Astrocyte (in vitro differentiated cells and primary cell): ENCODE measurements around the gene PLPPR1.

Experiments
- EZH2 ChIP-seq: IDR thresholded peaks from 2 replicates; pipeline ENCODE4 v1.6.1; 2012; ENCODE audit warnings: mild to moderate bottlenecking, low read length, inconsistent platforms; ENCODE audit not compliant: insufficient read depth
- TF ChIP-seq, protein P1 (sequence below): IDR thresholded peaks from 2 replicates; pipeline ENCODE4 v1.5.1; 2011; ENCODE audit warnings: low read depth, mild to moderate bottlenecking, inconsistent platforms, low read length, moderate library complexity; ENCODE audit not compliant: insufficient read depth

DNA sequence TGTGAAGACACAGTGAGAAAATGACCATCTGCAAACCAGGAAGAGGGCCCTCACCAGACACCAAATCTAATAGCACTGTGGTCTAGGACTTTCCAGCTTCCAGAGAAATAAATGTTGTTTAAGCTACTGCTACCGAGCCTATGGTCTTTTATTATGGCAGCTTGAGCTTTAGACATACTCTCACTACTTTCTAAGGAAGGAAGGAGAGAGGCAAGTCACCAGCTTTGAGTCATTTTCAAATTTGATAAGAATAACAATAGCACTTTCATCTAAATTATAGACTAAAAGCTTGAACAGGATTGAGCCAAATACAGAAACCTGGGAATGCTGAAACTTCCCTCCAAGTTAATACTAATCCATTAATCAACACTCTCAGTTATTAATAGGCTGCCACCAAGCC is 64.4 kb downstream of the PLPPR1 start:
- TF ChIP-seq, protein P1, sequence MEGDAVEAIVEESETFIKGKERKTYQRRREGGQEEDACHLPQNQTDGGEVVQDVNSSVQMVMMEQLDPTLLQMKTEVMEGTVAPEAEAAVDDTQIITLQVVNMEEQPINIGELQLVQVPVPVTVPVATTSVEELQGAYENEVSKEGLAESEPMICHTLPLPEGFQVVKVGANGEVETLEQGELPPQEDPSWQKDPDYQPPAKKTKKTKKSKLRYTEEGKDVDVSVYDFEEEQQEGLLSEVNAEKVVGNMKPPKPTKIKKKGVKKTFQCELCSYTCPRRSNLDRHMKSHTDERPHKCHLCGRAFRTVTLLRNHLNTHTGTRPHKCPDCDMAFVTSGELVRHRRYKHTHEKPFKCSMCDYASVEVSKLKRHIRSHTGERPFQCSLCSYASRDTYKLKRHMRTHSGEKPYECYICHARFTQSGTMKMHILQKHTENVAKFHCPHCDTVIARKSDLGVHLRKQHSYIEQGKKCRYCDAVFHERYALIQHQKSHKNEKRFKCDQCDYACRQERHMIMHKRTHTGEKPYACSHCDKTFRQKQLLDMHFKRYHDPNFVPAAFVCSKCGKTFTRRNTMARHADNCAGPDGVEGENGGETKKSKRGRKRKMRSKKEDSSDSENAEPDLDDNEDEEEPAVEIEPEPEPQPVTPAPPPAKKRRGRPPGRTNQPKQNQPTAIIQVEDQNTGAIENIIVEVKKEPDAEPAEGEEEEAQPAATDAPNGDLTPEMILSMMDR = no peak
- no peak for TF ChIP-seq EZH2
